VCaP (cell line): Measurements from ENCODE around the gene IWS1.
"Not testable (repeated sequence)": the region's sequence is repeated elsewhere in the genome, so short reads cannot be mapped to it uniquely, and the experiment has no call there.

ENCODE experiments used
- H3K27ac ChIP-seq: fragments of 450-650 bp; 2 replicates; pipeline ENCODE4 v1.5.1; 2017
- TF ChIP-seq, protein P1 (sequence below): fragments of 450-650 bp; conservative IDR thresholded peaks from 2 replicates; pipeline ENCODE4 v1.5.1; 2017; ENCODE audit warnings: mild to moderate bottlenecking, moderate library complexity

The IWS1 gene

GRCh38 chr2:127531221-127531648 lies 4.9 kb upstream of the IWS1 start:
- TF ChIP-seq, protein P1, sequence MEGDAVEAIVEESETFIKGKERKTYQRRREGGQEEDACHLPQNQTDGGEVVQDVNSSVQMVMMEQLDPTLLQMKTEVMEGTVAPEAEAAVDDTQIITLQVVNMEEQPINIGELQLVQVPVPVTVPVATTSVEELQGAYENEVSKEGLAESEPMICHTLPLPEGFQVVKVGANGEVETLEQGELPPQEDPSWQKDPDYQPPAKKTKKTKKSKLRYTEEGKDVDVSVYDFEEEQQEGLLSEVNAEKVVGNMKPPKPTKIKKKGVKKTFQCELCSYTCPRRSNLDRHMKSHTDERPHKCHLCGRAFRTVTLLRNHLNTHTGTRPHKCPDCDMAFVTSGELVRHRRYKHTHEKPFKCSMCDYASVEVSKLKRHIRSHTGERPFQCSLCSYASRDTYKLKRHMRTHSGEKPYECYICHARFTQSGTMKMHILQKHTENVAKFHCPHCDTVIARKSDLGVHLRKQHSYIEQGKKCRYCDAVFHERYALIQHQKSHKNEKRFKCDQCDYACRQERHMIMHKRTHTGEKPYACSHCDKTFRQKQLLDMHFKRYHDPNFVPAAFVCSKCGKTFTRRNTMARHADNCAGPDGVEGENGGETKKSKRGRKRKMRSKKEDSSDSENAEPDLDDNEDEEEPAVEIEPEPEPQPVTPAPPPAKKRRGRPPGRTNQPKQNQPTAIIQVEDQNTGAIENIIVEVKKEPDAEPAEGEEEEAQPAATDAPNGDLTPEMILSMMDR: no peak
- H3K27ac ChIP-seq: no peak overlapping the region

GRCh38 chr2:127530245-127531140 lies 4.2 kb upstream of the IWS1 start:
- TF ChIP-seq, protein P1: no peak
- no peak overlapping the region for H3K27ac ChIP-seq

DNA sequence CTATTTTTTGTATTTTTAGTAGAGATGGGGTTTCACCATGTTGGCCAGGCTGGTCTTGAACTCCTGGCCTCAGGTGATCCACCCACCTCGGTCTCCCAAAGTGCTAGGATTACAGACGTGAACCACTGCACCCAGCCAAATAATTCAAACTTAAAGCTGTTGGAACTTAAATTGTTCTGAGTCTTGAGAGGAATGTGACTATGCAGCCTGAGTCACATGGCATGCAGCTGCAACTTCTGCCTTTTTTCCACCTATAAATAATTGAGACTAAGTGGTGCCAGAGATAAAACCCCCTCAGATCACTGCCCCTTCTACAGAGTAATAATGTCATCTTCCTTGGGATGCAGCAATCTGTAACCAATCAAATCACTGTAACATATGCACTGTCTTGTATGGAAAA lies 3.1 kb upstream of the IWS1 start:
- not testable (repeated sequence) for H3K27ac ChIP-seq

DNA sequence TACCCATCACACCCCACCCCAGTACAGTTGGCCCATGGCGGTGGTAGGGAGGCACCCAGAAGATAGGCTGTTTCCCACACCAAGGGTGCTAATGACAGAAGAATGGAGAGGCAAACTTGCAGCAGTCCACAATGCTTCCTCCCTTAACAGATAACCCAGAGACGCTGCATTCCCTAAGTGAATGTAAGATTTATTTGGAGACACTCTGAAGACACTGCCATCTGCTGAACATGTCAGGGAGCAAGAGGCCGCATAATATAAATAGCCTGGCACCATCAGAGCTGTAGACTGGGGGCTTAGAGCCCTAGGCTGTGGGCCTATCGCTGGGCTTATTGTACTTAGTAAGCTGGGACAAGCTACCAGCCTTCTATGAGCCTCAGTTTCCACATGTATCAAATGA lies 2.2 kb upstream of the IWS1 start:
- peak overlapping the region; percentile 97 for H3K27ac ChIP-seq
- TF ChIP-seq, protein P1: no peak

- TF ChIP-seq, protein P1: no peak
- H3K27ac ChIP-seq: peak overlapping the region; percentile 97
Observed at GRCh38 chr2:127527001-127527804, 914 bp upstream of the IWS1 start.

DNA sequence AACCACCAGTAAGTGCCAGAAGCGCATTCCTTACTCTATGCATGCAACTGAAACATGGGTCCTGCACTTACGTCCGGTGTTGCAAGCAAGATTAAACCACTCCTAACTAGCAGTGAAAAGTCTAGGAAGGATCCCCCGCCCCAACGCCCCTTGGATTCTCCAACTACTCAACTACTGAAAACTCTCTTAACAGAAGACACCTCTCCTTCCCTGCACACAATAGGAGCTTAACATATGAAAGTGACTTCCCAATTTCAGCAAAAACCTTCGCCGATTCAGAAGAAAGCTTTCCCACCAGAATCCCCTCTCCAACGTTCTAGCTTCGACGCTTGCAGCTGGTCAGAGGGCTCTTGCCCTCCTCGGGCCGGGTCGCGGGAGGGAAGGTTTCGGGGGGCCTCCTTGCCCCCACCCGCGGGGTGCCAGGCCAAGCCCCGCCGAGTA lies 578 bp downstream of the IWS1 start:
- peak overlapping the region; percentile 97 for H3K27ac ChIP-seq
- TF ChIP-seq, protein P1: no peak

- not testable (repeated sequence) for H3K27ac ChIP-seq
Observed at GRCh38 chr2:127524198-127524834, 2.0 kb downstream of the IWS1 start.

DNA sequence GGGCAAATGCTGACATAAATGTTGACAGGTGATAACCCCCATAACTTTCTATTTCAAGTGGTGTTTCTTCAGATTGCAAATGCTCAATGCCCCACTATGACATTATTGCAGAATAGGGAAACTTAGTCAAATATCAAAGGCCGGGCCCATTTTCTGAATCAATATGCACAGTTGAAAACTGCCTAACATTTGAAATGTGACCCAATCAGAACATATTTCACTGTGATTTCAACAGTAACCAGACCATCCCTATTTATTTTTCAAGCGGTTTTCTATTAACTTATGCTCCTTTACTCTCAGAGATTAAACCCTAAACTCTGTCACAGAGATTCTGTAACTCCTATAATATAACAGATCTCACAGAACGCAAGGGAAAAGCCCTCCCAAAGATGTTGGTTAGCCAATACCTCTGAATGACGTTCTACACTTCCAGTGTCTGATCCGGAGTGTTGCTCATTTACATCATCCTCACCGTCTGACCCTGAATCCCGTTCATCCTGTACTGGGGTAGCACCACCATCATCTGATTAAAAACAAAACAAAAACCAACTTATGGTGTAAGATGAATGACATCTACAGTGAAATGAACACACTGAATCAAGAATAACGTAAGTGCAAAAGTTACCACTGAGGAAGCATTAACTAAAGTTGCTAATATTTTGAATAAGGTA lies 2.9 kb downstream of the IWS1 start:
- H3K27ac ChIP-seq: no peak overlapping the region
- TF ChIP-seq, protein P1: no peak
